GM19043 (cell line): Measurements from ENCODE around the gene ACHE.
A peak's percentile ranks its signal among the peaks of the same experiment; 100 is the strongest.

Experiments
- ATAC-seq: cut with Tn5 transposase; IDR thresholded peaks from one replicate; pipeline ENCODE4 v1.9.1; 2021; ENCODE audit warnings: low read depth; ENCODE audit not compliant: unreplicated experiment

The ACHE gene

GRCh38 chr7:100897772-100898454, 2.2 kb upstream of the ACHE start:
- no peak for ATAC-seq

- ATAC-seq = no peak
Observed at GRCh38 chr7:100896732-100897608, 1.3 kb upstream of the ACHE start.

- no peak for ATAC-seq
Observed at GRCh38 chr7:100895956-100896731, 456 bp upstream of the ACHE start.

- ATAC-seq = no peak
Observed at GRCh38 chr7:100894860-100895700, 608 bp downstream of the ACHE start.

- ATAC-seq = no peak
Observed at GRCh38 chr7:100893910-100894721, 1.6 kb downstream of the ACHE start.

- ATAC-seq = no peak
Observed at GRCh38 chr7:100893318-100893895, 2.3 kb downstream of the ACHE start.

- ATAC-seq = no peak
Observed at GRCh38 chr7:100892364-100893317, 3.0 kb downstream of the ACHE start.

- no peak for ATAC-seq
Observed at GRCh38 chr7:100891568-100892247, 4.0 kb downstream of the ACHE start.

GRCh38 chr7:100890653-100891567, 4.8 kb downstream of the ACHE start:
- ATAC-seq = no peak

- peak; percentile 32 for ATAC-seq
Observed at GRCh38 chr7:100888988-100889750, 6.5 kb downstream of the ACHE start, which contains the start of gene UFSP1. TSS of gene UFSP1 (minus strand) at chr7:100889715. CDS start at chr7:100889271, 444 bp downstream.

GRCh38 chr7:100888291-100888987, 7.2 kb downstream of the ACHE start:
- no peak for ATAC-seq

GRCh38 chr7:100887516-100888290, 8.0 kb downstream of the ACHE start:
- no peak for ATAC-seq

- no peak for ATAC-seq
Observed at GRCh38 chr7:100886936-100887515, 8.7 kb downstream of the ACHE start.
